ENCODE results near the gene WDFY4.

The WDFY4 gene

GRCh38 chr10:48882881-48883280, 198.2 kb downstream of the WDFY4 start:
- no peak for DNase-seq (ENCODE audit: low spot score)

- no peak for DNase-seq (ENCODE audit: low spot score)
Measured at GRCh38 chr10:48883701-48884100, 199.0 kb downstream of the WDFY4 start.

- DNase-seq (ENCODE audit: low spot score) = no peak
Measured at GRCh38 chr10:48884179-48885045, 199.7 kb downstream of the WDFY4 start.

- DNase-seq (ENCODE audit: low spot score) = no peak
Measured at GRCh38 chr10:48885376-48885775, 200.7 kb downstream of the WDFY4 start.

GRCh38 chr10:48887982-48888381, 203.3 kb downstream of the WDFY4 start:
- no peak for DNase-seq (ENCODE audit: low spot score)

GRCh38 chr10:48890888-48891850, 206.5 kb downstream of the WDFY4 start:
- no peak for DNase-seq (ENCODE audit: low spot score)

GRCh38 chr10:48894911-48895802, 210.5 kb downstream of the WDFY4 start:
- no peak for DNase-seq (ENCODE audit: low spot score)

- peak; percentile 23 for DNase-seq (ENCODE audit: low spot score)
Measured at GRCh38 chr10:48895803-48896195, 211.1 kb downstream of the WDFY4 start.

GRCh38 chr10:48896756-48897440, 212.2 kb downstream of the WDFY4 start:
- DNase-seq (ENCODE audit: low spot score) = peak; percentile 31

GRCh38 chr10:48897441-48897790, 212.7 kb downstream of the WDFY4 start:
- DNase-seq (ENCODE audit: low spot score) = no peak

GRCh38 chr10:48898426-48898825, 213.8 kb downstream of the WDFY4 start:
- DNase-seq (ENCODE audit: low spot score) = peak; percentile 21

- peak; percentile 17 for DNase-seq (ENCODE audit: low spot score)
Measured at GRCh38 chr10:48899781-48900180, 215.1 kb downstream of the WDFY4 start.

- no peak for DNase-seq (ENCODE audit: low spot score)
Measured at GRCh38 chr10:48900371-48900801, 215.7 kb downstream of the WDFY4 start.

GRCh38 chr10:48901319-48901718, 216.6 kb downstream of the WDFY4 start:
- DNase-seq (ENCODE audit: low spot score) = peak; percentile 15

- DNase-seq (ENCODE audit: low spot score) = peak; percentile 20
Measured at GRCh38 chr10:48902096-48902495, 217.4 kb downstream of the WDFY4 start.

GRCh38 chr10:48903151-48903550, 218.5 kb downstream of the WDFY4 start:
- DNase-seq (ENCODE audit: low spot score) = no peak

GRCh38 chr10:48904861-48905260, 220.2 kb downstream of the WDFY4 start:
- DNase-seq (ENCODE audit: low spot score) = peak; percentile 17

GRCh38 chr10:48905311-48905710, 220.6 kb downstream of the WDFY4 start:
- DNase-seq (ENCODE audit: low spot score) = peak; percentile 5

- no peak for DNase-seq (ENCODE audit: low spot score)
Measured at GRCh38 chr10:48906841-48907240, 222.2 kb downstream of the WDFY4 start.

- peak; percentile 23 for DNase-seq (ENCODE audit: low spot score)
Measured at GRCh38 chr10:48907730-48908129, 223.1 kb downstream of the WDFY4 start.

- DNase-seq (ENCODE audit: low spot score) = peak; percentile 16
Measured at GRCh38 chr10:48910548-48910947, 225.9 kb downstream of the WDFY4 start.
